Measurements from ENCODE around the gene C4BPA.

DNA sequence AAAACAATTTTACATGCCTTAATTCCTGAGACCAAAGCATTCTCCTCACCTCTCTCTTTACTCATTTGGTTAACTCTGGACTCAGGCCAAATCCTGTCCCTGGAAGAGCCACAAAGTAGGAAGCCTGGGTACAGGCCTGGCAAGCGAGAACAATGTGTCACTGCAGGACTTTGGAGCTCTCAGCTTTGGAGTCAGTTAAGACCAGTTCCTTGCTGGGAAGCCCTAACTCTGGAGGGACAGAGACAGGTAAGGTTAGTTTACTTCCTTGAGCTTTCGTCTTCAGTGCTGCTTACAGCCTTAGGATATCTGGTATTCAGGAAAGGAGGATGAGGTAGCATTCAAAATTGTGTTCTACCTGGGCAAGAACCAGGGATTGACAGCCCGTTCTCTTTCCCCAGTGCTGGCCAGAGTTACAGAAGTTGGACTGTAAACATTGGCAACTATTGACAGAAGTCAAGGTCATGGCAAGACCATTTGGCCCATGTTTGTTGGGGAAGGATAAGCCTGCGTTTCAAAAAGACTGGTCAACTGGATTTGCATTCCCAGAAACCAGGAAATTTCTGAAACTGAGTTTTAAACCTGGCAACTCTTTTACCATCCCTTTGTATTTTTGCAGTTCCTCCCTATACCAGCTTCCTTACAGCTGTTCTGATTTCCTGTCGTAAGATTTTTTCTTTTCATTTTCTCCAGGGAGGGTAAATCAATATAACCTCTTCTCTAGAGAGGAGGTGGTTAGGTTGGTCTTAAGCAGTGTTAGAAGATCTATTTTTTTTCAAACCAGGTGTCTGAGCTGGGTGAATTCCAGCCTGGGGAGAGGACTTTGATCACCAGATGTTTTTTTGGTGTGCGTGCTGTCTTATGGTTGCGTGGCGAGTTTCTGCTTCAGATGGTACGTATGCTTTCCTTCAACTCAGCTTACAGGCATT, 15.1 kb upstream of the C4BPA start, which contains the start of gene C4BPB:
- TF ChIP-seq, protein P1, sequence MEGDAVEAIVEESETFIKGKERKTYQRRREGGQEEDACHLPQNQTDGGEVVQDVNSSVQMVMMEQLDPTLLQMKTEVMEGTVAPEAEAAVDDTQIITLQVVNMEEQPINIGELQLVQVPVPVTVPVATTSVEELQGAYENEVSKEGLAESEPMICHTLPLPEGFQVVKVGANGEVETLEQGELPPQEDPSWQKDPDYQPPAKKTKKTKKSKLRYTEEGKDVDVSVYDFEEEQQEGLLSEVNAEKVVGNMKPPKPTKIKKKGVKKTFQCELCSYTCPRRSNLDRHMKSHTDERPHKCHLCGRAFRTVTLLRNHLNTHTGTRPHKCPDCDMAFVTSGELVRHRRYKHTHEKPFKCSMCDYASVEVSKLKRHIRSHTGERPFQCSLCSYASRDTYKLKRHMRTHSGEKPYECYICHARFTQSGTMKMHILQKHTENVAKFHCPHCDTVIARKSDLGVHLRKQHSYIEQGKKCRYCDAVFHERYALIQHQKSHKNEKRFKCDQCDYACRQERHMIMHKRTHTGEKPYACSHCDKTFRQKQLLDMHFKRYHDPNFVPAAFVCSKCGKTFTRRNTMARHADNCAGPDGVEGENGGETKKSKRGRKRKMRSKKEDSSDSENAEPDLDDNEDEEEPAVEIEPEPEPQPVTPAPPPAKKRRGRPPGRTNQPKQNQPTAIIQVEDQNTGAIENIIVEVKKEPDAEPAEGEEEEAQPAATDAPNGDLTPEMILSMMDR (IDR thresholded peaks at IDR 0.05; ENCODE audit: low read depth, low read length), result no peak
- no peak for TF ChIP-seq EZH2phosphoT487 (IDR thresholded peaks at IDR 0.05; ENCODE audit: low read depth)
